DND-41 (cell line): ENCODE measurements around the gene ABI2.
"Not testable (repeated sequence)": the region's sequence is repeated elsewhere in the genome, so short reads cannot be mapped to it uniquely, and the experiment has no call there.

Source experiments
- ATAC-seq: fragments of 200-7000 bp; cut with Tn5 transposase; 3 replicates; pipeline ENCODE4 v1.9.1; 2021; ENCODE audit warnings: low read depth; ENCODE audit not compliant: insufficient read depth
- DNase-seq: peaks from one replicate; pipeline ENCODE4 v3.0.0-alpha.2; 2020
- H2AFZ ChIP-seq: 2 replicates; pipeline ENCODE4 v1.6.0; 2012; ENCODE audit warnings: low read depth, low read length
- H3K27ac ChIP-seq: 2 replicates; pipeline ENCODE4 v1.5.1; 2012; ENCODE audit warnings: low read length, inconsistent platforms
- H3K27me3 ChIP-seq: fragments of 200-600 bp; sonication (generic); 2 replicates; pipeline ENCODE4 v1.6.0; 2012; ENCODE audit warnings: low read length, mild to moderate bottlenecking, inconsistent platforms; ENCODE audit not compliant: insufficient read depth, poor library complexity
- H3K36me3 ChIP-seq: 2 replicates; pipeline ENCODE4 v1.5.1; 2012; ENCODE audit warnings: low read length, inconsistent platforms; ENCODE audit not compliant: insufficient read depth
- H3K4me1 ChIP-seq: 2 replicates; pipeline ENCODE4 v1.5.1; 2012; ENCODE audit warnings: mild to moderate bottlenecking, low read length; ENCODE audit not compliant: insufficient read depth
- H3K4me2 ChIP-seq: 2 replicates; pipeline ENCODE4 v1.6.0; 2012; ENCODE audit warnings: mild to moderate bottlenecking, moderate library complexity, low read length, inconsistent platforms; ENCODE audit not compliant: insufficient read depth
- H3K4me3 ChIP-seq, 2 experiments: fragments of 200-600 bp in 1 of 2; shearing (Covaris generic) in 1 of 2; 2 replicates each; pipeline ENCODE4 v1.5.1; 2012 to 2016; ENCODE audit warnings: inconsistent platforms in 2 of 2, low read length in 2 of 2, mild to moderate bottlenecking in 2 of 2, low read depth in 1 of 2, moderate library complexity in 1 of 2
- H3K79me2 ChIP-seq: 2 replicates; pipeline ENCODE4 v1.6.0; 2012; ENCODE audit warnings: low read length, inconsistent platforms; ENCODE audit not compliant: insufficient read depth
- H3K9ac ChIP-seq: 2 replicates; pipeline ENCODE4 v1.6.0; 2012; ENCODE audit warnings: low read depth, mild to moderate bottlenecking, inconsistent platforms, low read length, moderate library complexity
- H3K9me3 ChIP-seq: 2 replicates; pipeline ENCODE4 v1.5.1; 2012; ENCODE audit warnings: low read length, moderate library complexity, mild to moderate bottlenecking, inconsistent platforms; ENCODE audit not compliant: insufficient read depth, severe bottlenecking
- H4K20me1 ChIP-seq: 2 replicates; pipeline ENCODE4 v1.6.0; 2012; ENCODE audit warnings: low read length; ENCODE audit not compliant: insufficient read depth
- EZH2 ChIP-seq: IDR thresholded peaks from 3 replicates; pipeline ENCODE4 v1.6.1; 2012; ENCODE audit warnings: borderline replicate concordance, low read depth, mild to moderate bottlenecking, moderate library complexity, low read length, inconsistent platforms; ENCODE audit not compliant: severe bottlenecking
- TF ChIP-seq, protein P1 (sequence below): IDR thresholded peaks from 2 replicates; pipeline ENCODE4 v1.5.1; 2012; ENCODE audit warnings: borderline replicate concordance, low read length, moderate library complexity, mild to moderate bottlenecking; ENCODE audit not compliant: poor library complexity, severe bottlenecking; ENCODE audit errors: extremely low read depth

Gene ABI2

DNA sequence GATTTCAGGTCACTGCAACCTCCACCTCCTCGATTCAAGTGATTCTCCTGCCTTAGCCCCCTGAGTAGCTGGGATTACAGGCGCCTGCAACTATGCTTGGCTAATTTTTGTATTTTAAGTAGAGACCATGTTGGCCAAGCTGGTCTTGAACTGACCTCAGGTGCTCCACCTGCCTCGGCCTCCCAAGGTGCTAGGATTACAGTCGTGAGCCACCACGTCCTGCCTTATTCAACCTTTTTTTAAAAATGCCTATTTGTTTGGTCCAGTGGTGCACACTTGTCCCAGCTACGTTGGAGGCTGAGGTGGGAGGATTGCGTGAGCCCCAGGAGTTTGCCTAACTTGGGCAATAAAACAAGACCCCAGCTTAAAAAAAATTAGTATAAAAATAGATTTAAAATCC, 46.1 kb upstream of the ABI2 start:
- H3K27ac ChIP-seq: no peak overlapping the region
- H3K9ac ChIP-seq: no peak overlapping the region
- H2AFZ ChIP-seq: no peak overlapping the region
- H3K36me3 ChIP-seq: peaks cover 79% of the 10 kb centered on the region
- TF ChIP-seq, protein P1, sequence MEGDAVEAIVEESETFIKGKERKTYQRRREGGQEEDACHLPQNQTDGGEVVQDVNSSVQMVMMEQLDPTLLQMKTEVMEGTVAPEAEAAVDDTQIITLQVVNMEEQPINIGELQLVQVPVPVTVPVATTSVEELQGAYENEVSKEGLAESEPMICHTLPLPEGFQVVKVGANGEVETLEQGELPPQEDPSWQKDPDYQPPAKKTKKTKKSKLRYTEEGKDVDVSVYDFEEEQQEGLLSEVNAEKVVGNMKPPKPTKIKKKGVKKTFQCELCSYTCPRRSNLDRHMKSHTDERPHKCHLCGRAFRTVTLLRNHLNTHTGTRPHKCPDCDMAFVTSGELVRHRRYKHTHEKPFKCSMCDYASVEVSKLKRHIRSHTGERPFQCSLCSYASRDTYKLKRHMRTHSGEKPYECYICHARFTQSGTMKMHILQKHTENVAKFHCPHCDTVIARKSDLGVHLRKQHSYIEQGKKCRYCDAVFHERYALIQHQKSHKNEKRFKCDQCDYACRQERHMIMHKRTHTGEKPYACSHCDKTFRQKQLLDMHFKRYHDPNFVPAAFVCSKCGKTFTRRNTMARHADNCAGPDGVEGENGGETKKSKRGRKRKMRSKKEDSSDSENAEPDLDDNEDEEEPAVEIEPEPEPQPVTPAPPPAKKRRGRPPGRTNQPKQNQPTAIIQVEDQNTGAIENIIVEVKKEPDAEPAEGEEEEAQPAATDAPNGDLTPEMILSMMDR: no peak
- no peak for TF ChIP-seq EZH2
- DNase-seq (no peak), ATAC-seq (no peak)
- no peak overlapping the region for H3K4me2 ChIP-seq
- no peaks in the 10 kb centered on the region for H4K20me1 ChIP-seq
- H3K27me3 ChIP-seq: no peaks in the 10 kb centered on the region
- no peaks in the 10 kb centered on the region for H3K4me1 ChIP-seq
- H3K4me3 ChIP-seq: no peak overlapping the region
- H3K9me3 ChIP-seq: no peaks in the 10 kb centered on the region
- no peaks in the 10 kb centered on the region for H3K79me2 ChIP-seq

GRCh38 chr2:203286532-203286931, 41.7 kb upstream of the ABI2 start:
- no peak overlapping the region for H3K4me2 ChIP-seq
- no peaks in the 10 kb centered on the region for H4K20me1 ChIP-seq
- H3K4me1 ChIP-seq: no peaks in the 10 kb centered on the region
- no peak overlapping the region for H3K9ac ChIP-seq
- ATAC-seq (no peak), DNase-seq (no peak)
- no peak overlapping the region for H3K4me3 ChIP-seq
- no peaks in the 10 kb centered on the region for H3K79me2 ChIP-seq
- H3K27ac ChIP-seq: no peak overlapping the region
- no peaks in the 10 kb centered on the region for H3K27me3 ChIP-seq
- no peak for TF ChIP-seq EZH2
- TF ChIP-seq, protein P1: no peak
- H3K36me3 ChIP-seq: peaks cover 69% of the 10 kb centered on the region
- no peak overlapping the region for H2AFZ ChIP-seq
- H3K9me3 ChIP-seq: no peaks in the 10 kb centered on the region

GRCh38 chr2:203301667-203302066, 26.5 kb upstream of the ABI2 start:
- no peak overlapping the region for H3K27ac ChIP-seq
- no peaks in the 10 kb centered on the region for H3K4me1 ChIP-seq
- no peak for TF ChIP-seq EZH2
- TF ChIP-seq, protein P1: no peak
- ATAC-seq (no peak), DNase-seq (no peak)
- H3K79me2 ChIP-seq: no peaks in the 10 kb centered on the region
- no peak overlapping the region for H2AFZ ChIP-seq
- no peaks in the 10 kb centered on the region for H4K20me1 ChIP-seq
- H3K9ac ChIP-seq: no peak overlapping the region
- H3K9me3 ChIP-seq: no peaks in the 10 kb centered on the region
- peaks cover 10% of the 10 kb centered on the region; the same call in 1 of the 2 replicates for H3K36me3 ChIP-seq
- no peak overlapping the region for H3K4me3 ChIP-seq
- no peak overlapping the region for H3K4me2 ChIP-seq
- no peaks in the 10 kb centered on the region for H3K27me3 ChIP-seq

GRCh38 chr2:203302586-203302985, 25.6 kb upstream of the ABI2 start:
- not testable (repeated sequence) for H3K9ac ChIP-seq, H3K27ac ChIP-seq, ATAC-seq, H3K9me3 ChIP-seq, H2AFZ ChIP-seq, DNase-seq, H3K79me2 ChIP-seq, H4K20me1 ChIP-seq, H3K27me3 ChIP-seq, H3K4me2 ChIP-seq, H3K4me1 ChIP-seq, H3K4me3 ChIP-seq
- H3K36me3 ChIP-seq: peaks cover 14% of the 10 kb centered on the region
